K562 (cell line): ENCODE results near the gene PALLD. TPM values are rescaled to one million over a fixed set of nuclear protein-coding genes. Genes with fewer than 3 reads are reported as not detected.

Source experiments
- ATAC-seq: fragments of 200-7000 bp; cut with Tn5 transposase; 3 replicates; pipeline ENCODE4 v1.9.1; 2020; ENCODE audit warnings: moderate library complexity
- BruUV-seq: library from RNA; stranded (reverse); fragments of 400-500 nt; replicated peaks from 2 replicates; lab custom pipeline; 2021; lab: Mats Ljungman, UMichigan
- CTCF ChIA-PET: fragments of 300-600 bp; formaldehyde crosslinking; extraction: SDS; loops from one replicate; lab custom pipeline; 2021; ENCODE audit warnings: low intra/inter-chr PET ratio; lab: Yijun Ruan, JAX
- POLR2A ChIA-PET: fragments of 300-600, 350-650 bp; sonication (Branson Sonifier 250); formaldehyde crosslinking; extraction: SDS; loops from one replicate; lab custom pipeline; 2021; ENCODE audit warnings: antibody characterized with exemption, inconsistent platforms; lab: Yijun Ruan, JAX
- DNase-seq, 4 experiments: peaks; one replicate each; pipeline versions ENCODE4 v3.0.0 to v3.0.0-alpha.2; 2011 to 2018; ENCODE audit warnings: low spot score in 3 of 4, mixed read lengths in 3 of 4; ENCODE audit errors: extremely low read depth in 1 of 4
- FAIRE-seq: peaks from 2 replicates; lab custom pipeline; 2011; peaks lifted over from hg19 to GRCh38; lab: Jason Lieb, UNC
- H2AFZ ChIP-seq: 2 replicates; pipeline ENCODE4 v1.6.0; 2011; ENCODE audit warnings: low read depth, low read length, control low read depth, inconsistent platforms
- H3K27ac ChIP-seq: fragments of 200-600 bp; 3 replicates; pipeline ENCODE4 v1.8.0; 2011; ENCODE audit warnings: low read depth, mild to moderate bottlenecking, control low read depth, inconsistent platforms, low read length, moderate library complexity, mixed read lengths; ENCODE audit errors: extremely low read depth
- H3K27me3 ChIP-seq, 2 experiments: fragments of 300-600 bp in 1 of 2; 2 replicates in 1 of 2; 3 replicates in 1 of 2; pipeline versions ENCODE4 v1.6.0 to v1.8.0; 2011; ENCODE audit warnings: inconsistent platforms in 2 of 2, low read length in 2 of 2, mild to moderate bottlenecking in 1 of 2, mixed read lengths in 1 of 2, moderate library complexity in 1 of 2; ENCODE audit not compliant: control insufficient read depth in 2 of 2, insufficient read depth in 2 of 2
- H3K36me3 ChIP-seq: fragments of 300-600 bp; 3 replicates; pipeline ENCODE4 v1.8.0; 2011; ENCODE audit warnings: mild to moderate bottlenecking, low read length, inconsistent platforms; ENCODE audit not compliant: control insufficient read depth, insufficient read depth
- H3K4me1 ChIP-seq, 2 experiments: fragments of 200-600 bp in 1 of 2; replicated peaks in 1 of 2; 2 replicates in 1 of 2; 3 replicates in 1 of 2; pipeline versions ENCODE4 v1.5.1 to v1.8.0; 2011; ENCODE audit warnings: inconsistent platforms in 2 of 2, low read length in 2 of 2, mild to moderate bottlenecking in 1 of 2, mixed read lengths in 1 of 2, moderate library complexity in 1 of 2; ENCODE audit not compliant: control insufficient read depth in 2 of 2, insufficient read depth in 2 of 2
- H3K4me2 ChIP-seq: 2 replicates; pipeline ENCODE4 v1.6.1; 2011; ENCODE audit warnings: low read length, control low read depth, inconsistent platforms, mixed read lengths; ENCODE audit not compliant: insufficient read depth
- H3K4me3 ChIP-seq: fragments of 200-600 bp; sonication (generic), shearing (Covaris generic); 2 replicates; pipeline ENCODE4 v1.5.1; 2016; ENCODE audit warnings: control low read depth, inconsistent platforms
- H3K79me2 ChIP-seq: fragments of 200-600 bp; 3 replicates; pipeline ENCODE4 v1.8.0; 2011; ENCODE audit warnings: low read length, inconsistent platforms; ENCODE audit not compliant: control insufficient read depth, insufficient read depth
- H3K9ac ChIP-seq, 2 experiments: 2 replicates each; pipeline versions ENCODE4 v1.6.0 to v1.6.1; 2011; ENCODE audit warnings: low read depth in 2 of 2, low read length in 2 of 2, control low read depth in 1 of 2, inconsistent platforms in 1 of 2, mild to moderate bottlenecking in 1 of 2, mixed read lengths in 1 of 2; ENCODE audit not compliant: insufficient read depth in 1 of 2
- H3K9me1 ChIP-seq: one replicate; pipeline ENCODE4 v1.6.0; 2011; ENCODE audit warnings: inconsistent platforms, mild to moderate bottlenecking, low read length, moderate library complexity; ENCODE audit not compliant: control insufficient read depth, insufficient read depth
- H3K9me3 ChIP-seq: replicated peaks from 2 replicates; pipeline ENCODE4 v1.5.1; 2011; ENCODE audit warnings: low read depth, low read length, inconsistent platforms; ENCODE audit not compliant: control insufficient read depth, insufficient read depth
- H4K20me1 ChIP-seq: replicated peaks from 2 replicates; pipeline ENCODE4 v1.6.1; 2011; ENCODE audit warnings: low read length, inconsistent platforms, mixed read lengths; ENCODE audit not compliant: control insufficient read depth, insufficient read depth
- HDAC8 ChIP-seq: fragments of 450-650 bp; IDR thresholded peaks from 2 replicates; pipeline ENCODE4 v1.6.1; 2016; ENCODE audit warnings: mild to moderate bottlenecking, missing genetic modification characterization, moderate library complexity, missing compliant biosample characterization
- NR2C2 ChIP-seq, 2 experiments: fragments of 200-800 bp in 1 of 2; sonication (Bioruptor generic) in 1 of 2; sonication (generic) in 1 of 2; formaldehyde crosslinking in 1 of 2; IDR thresholded peaks; 2 replicates each; pipeline versions ENCODE4 v1.6.1 to v1.8.0; 2016 to 2022; ENCODE audit warnings: mild to moderate bottlenecking in 1 of 2, missing compliant biosample characterization in 1 of 2, missing genetic modification characterization in 1 of 2, missing genetic modification reagents in 1 of 2
- SETDB1 ChIP-seq: IDR thresholded peaks from one replicate; pipeline ENCODE4 v1.6.1; 2012; ENCODE audit warnings: low read length, control low read depth, inconsistent platforms
- SMARCA4 ChIP-seq: fragments of 450-650 bp; IDR thresholded peaks from 2 replicates; pipeline ENCODE4 v1.6.1; 2016
- ZKSCAN3 ChIP-seq: fragments of 250-450 bp; sonication (Bioruptor Pico); IDR thresholded peaks from 2 replicates; pipeline ENCODE4 v1.4.0; 2020
- ZNF143 ChIP-seq: sonication (generic); formaldehyde crosslinking; IDR thresholded peaks from 2 replicates; pipeline ENCODE4 v1.9.0; 2022; ENCODE audit warnings: mild to moderate bottlenecking, missing genetic modification reagents
- ZNF3 ChIP-seq: fragments of 250-450 bp; sonication (Bioruptor Pico); IDR thresholded peaks from 2 replicates; pipeline ENCODE4 v1.5.0; 2021; ENCODE audit warnings: mild to moderate bottlenecking, moderate library complexity
- ZNF431 ChIP-seq: sonication (generic); formaldehyde crosslinking; IDR thresholded peaks from 2 replicates; pipeline ENCODE4 v1.8.0; 2022; ENCODE audit warnings: mild to moderate bottlenecking, missing genetic modification reagents
- ZNF57 ChIP-seq: fragments of 450-650 bp; formaldehyde crosslinking; IDR thresholded peaks from 2 replicates; pipeline ENCODE4 v1.4.0; 2020; ENCODE audit warnings: mild to moderate bottlenecking, moderate library complexity
- WGBS: fragments of 100-300 bp; shearing (Covaris generic); methylation state at CpG from one replicate; pipeline ENCODE4 v1.1.6; 2016; ENCODE audit warnings: low coverage, mixed read lengths; ENCODE audit not compliant: insufficient coverage; ENCODE audit errors: missing lambda C conversion rate; 5-methylcytosine and 5-hydroxymethylcytosine counted together
- in situ Hi-C: fragments of 300-500 bp; cut with MboI; formaldehyde crosslinking; loops from 4 replicates; pipeline ENCODE4 v1.15.0; 2018; ENCODE audit warnings: inconsistent platforms, mixed read lengths
- intact Hi-C: fragments of 100-400 bp; cut with micrococcal nuclease; formaldehyde crosslinking; loops from 2 replicates; pipeline ENCODE4 v1.14.2; 2022
- polyA plus RNA-seq, 8 experiments: library from polyadenylated mRNA; depleted of rRNA in 4 of 8; stranded (reverse) in 5 of 8; unstranded in 3 of 8; fragments of >200 nt; fragmentation: Nextera tagmentation in 2 of 8; fragmentation: Illumina TruSeq in 1 of 8; extraction: Ambion mirVana in 2 of 8; extraction: Trizol in 1 of 8; gene quantifications; 2 replicates each; pipeline versions ENCODE4 v1.2.1 to v1.2.3, GENCODE V29; 2011 to 2014; ENCODE audit warnings: inconsistent platforms in 1 of 8, missing spikeins in 1 of 8
- total RNA-seq, 7 experiments: library from RNA; depleted of rRNA in 6 of 7; stranded (reverse); fragments of >200 nt in 6 of 7; fragmentation: Illumina TruSeq in 2 of 7; extraction: Trizol in 2 of 7; gene quantifications; 2 replicates each; pipeline versions ENCODE4 v1.2.1 to v1.2.3, GENCODE V29; 2011 to 2021; ENCODE audit warnings: low replicate concordance in 1 of 7
- TF ChIP-seq, protein P1 (sequence below): fragments of 250-450 bp; sonication (Bioruptor Pico); IDR thresholded peaks from 2 replicates; pipeline ENCODE4 v1.8.0; 2022; ENCODE audit warnings: inconsistent platforms, mild to moderate bottlenecking, moderate library complexity, borderline replicate concordance
- TF ChIP-seq, protein P2 (sequence below): sonication (generic); formaldehyde crosslinking; IDR thresholded peaks from 2 replicates; pipeline ENCODE4 v1.8.0; 2022; ENCODE audit warnings: missing genetic modification reagents, mild to moderate bottlenecking, moderate library complexity, borderline replicate concordance

PALLD gene
- total and polyA plus RNA-seq, 9 of the 15 experiments (the other 6 are each of a cell fraction or from before 2014, with no cell fraction given), result 0.01 to 0.35 (median 0.06) TPM; not detected in 3

- Histone ChIP-seq H3K9me1 (no peaks in the 10 kb centered on the region), H3K4me2 (no peak overlapping the region), H4K20me1 (no peaks in the 10 kb centered on the region), H3K27me3 (peaks cover 0 to 9% of the 10 kb centered on the region in 2 experiments; a peak in 2 of 5 replicates), H3K36me3 (no peaks in the 10 kb centered on the region), H2AFZ (no peak overlapping the region), H3K4me1 (no peaks in the 10 kb centered on the region), H3K9ac (no peak overlapping the region), H3K9me3 (no peaks in the 10 kb centered on the region), H3K4me3 (no peak overlapping the region), H3K27ac (no peak overlapping the region), H3K79me2 (no peaks in the 10 kb centered on the region)
- DNase-seq (no peak), FAIRE-seq (no peak), ATAC-seq (no peak)
- intact Hi-C loops, result no loop called here
- POLR2A ChIA-PET, result interaction anchor here (0.6 kb wide), 1 partner anchor 28 kb away, joined by 3 read pairs; no protein-coding TSS in a partner anchor
- 3% methylated on average over 5 of the region's 5 CpGs for WGBS
- CTCF ChIA-PET, result no interaction called here
- TF ChIP-seq SMARCA4 (no peak), ZNF3 (CRISPR knock-in tag) (no peak), ZNF143 (CRISPR knock-in tag) (no peak), ZNF57 (no peak), NR2C2 (CRISPR knock-in tag; IDR thresholded peaks at IDR 0.05) (no peak), NR2C2 (tag; IDR thresholded peaks at IDR 0.05) (no peak), SETDB1 (no peak), HDAC8 (tag) (no peak), ZKSCAN3 (no peak), ZNF431 (CRISPR knock-in tag) (no peak)
- TF ChIP-seq, protein P1, sequence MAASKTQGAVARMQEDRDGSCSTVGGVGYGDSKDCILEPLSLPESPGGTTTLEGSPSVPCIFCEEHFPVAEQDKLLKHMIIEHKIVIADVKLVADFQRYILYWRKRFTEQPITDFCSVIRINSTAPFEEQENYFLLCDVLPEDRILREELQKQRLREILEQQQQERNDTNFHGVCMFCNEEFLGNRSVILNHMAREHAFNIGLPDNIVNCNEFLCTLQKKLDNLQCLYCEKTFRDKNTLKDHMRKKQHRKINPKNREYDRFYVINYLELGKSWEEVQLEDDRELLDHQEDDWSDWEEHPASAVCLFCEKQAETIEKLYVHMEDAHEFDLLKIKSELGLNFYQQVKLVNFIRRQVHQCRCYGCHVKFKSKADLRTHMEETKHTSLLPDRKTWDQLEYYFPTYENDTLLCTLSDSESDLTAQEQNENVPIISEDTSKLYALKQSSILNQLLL (CRISPR knock-in tag), result no peak
- TF ChIP-seq, protein P2, sequence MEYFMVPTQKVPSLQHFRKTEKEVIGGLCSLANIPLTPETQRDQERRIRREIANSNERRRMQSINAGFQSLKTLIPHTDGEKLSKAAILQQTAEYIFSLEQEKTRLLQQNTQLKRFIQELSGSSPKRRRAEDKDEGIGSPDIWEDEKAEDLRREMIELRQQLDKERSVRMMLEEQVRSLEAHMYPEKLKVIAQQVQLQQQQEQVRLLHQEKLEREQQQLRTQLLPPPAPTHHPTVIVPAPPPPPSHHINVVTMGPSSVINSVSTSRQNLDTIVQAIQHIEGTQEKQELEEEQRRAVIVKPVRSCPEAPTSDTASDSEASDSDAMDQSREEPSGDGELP (CRISPR knock-in tag), result no peak
- in situ Hi-C loops, result no loop called here
- no TSS peak for BruUV-seq
These were observed 58.6 kb downstream of the PALLD start for GRCh38 chr4:168555437-168555836.
